ENCODE data around the gene HPF1. TPM values are rescaled to one million over a fixed set of nuclear protein-coding genes. Genes with fewer than 3 reads are reported as not detected.

HPF1 gene
- total and polyA plus RNA-seq, 2 of the 13 experiments (the other 11 are each of a cell fraction or from before 2014, with no cell fraction given), result 5.1 to 14.8 TPM

- TF ChIP-seq ARNT (IDR thresholded peaks at IDR 0.05) (no peak), DZIP1 (CRISPR knock-in tag; IDR thresholded peaks at IDR 0.05) (no peak), KLF15 (CRISPR knock-in tag; IDR thresholded peaks at IDR 0.05; ENCODE audit: borderline replicate concordance) (no peak), RFX1 (IDR thresholded peaks at IDR 0.05) (no peak), ZSCAN31 (CRISPR knock-in tag; IDR thresholded peaks at IDR 0.05; ENCODE audit: low read depth) (peak; percentile 77; the same call in 1 of the 2 replicates), POLR2AphosphoS5 (IDR thresholded peaks at IDR 0.05; ENCODE audit: low read depth, low read length) (peak; percentile 61), MED1 (CRISPR knock-in tag; IDR thresholded peaks at IDR 0.05) (peak; percentile 44), ZNF205 (CRISPR knock-in tag; IDR thresholded peaks at IDR 0.05) (peak; percentile 62; the same call in 1 of the 2 replicates), NFYC (CRISPR knock-in tag; IDR thresholded peaks at IDR 0.05) (0 out of 2 replicates have a peak, but pooled peaks have one; percentile 10), DBP (CRISPR knock-in tag; IDR thresholded peaks at IDR 0.05; ENCODE audit: not compliant biosample characterization) (no peak), ZSCAN29 (CRISPR knock-in tag; conservative IDR thresholded peaks at IDR 0.05) (no peak), U2AF1 (optimal IDR thresholded peaks at IDR 0.05; ENCODE audit: low read depth, low read length) (no peak), TGIF2 (CRISPR knock-in tag; IDR thresholded peaks at IDR 0.05) (no peak), SP5 (CRISPR knock-in tag; IDR thresholded peaks at IDR 0.05; ENCODE audit: borderline replicate concordance, low read depth) (peak; percentile 88; the same call in 1 of the 2 replicates), ZNF30 (CRISPR knock-in tag; IDR thresholded peaks at IDR 0.05) (no peak), ZBTB1 (CRISPR knock-in tag; IDR thresholded peaks at IDR 0.05; ENCODE audit: borderline replicate concordance) (no peak), ZMAT5 (CRISPR knock-in tag; IDR thresholded peaks at IDR 0.05; ENCODE audit: borderline replicate concordance, low read depth) (no peak), STAG1 (CRISPR knock-in tag; IDR thresholded peaks at IDR 0.05) (0 out of 2 replicates have a peak, but pooled peaks have one; percentile 4), ZNF556 (CRISPR knock-in tag; IDR thresholded peaks at IDR 0.05; ENCODE audit: borderline replicate concordance) (peak; percentile 53; the same call in 1 of the 2 replicates), AHR (CRISPR knock-in tag; IDR thresholded peaks at IDR 0.05) (0 out of 2 replicates have a peak, but pooled peaks have one; percentile 17), SRSF1 (optimal IDR thresholded peaks at IDR 0.05; ENCODE audit: low read depth, low read length) (no peak)
- TF ChIP-seq, protein P1, sequence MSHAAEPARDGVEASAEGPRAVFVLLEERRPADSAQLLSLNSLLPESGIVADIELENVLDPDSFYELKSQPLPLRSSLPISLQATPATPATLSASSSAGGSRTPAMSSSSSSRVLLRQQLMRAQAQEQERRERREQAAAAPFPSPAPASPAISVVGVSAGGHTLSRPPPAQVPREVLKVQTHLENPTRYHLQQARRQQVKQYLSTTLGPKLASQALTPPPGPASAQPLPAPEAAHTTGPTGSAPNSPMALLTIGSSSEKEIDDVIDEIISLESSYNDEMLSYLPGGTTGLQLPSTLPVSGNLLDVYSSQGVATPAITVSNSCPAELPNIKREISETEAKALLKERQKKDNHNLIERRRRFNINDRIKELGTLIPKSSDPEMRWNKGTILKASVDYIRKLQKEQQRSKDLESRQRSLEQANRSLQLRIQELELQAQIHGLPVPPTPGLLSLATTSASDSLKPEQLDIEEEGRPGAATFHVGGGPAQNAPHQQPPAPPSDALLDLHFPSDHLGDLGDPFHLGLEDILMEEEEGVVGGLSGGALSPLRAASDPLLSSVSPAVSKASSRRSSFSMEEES (CRISPR knock-in tag; IDR thresholded peaks at IDR 0.05), result peak; percentile 18; the same call in 1 of the 2 replicates
- TF ChIP-seq, protein P2, sequence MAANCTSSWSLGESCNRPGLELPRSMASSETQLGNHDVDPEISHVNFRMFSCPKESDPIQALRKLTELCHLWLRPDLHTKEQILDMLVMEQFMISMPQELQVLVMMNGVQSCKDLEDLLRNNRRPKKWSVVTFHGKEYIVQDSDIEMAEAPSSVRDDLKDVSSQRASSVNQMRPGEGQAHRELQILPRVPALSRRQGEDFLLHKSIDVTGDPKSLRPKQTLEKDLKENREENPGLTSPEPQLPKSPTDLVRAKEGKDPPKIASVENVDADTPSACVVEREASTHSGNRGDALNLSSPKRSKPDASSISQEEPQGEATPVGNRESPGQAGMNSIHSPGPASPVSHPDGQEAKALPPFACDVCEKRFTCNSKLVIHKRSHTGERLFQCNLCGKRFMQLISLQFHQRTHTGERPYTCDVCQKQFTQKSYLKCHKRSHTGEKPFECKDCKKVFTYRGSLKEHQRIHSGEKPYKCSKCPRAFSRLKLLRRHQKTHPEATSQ (CRISPR knock-in tag; IDR thresholded peaks at IDR 0.05; ENCODE audit: borderline replicate concordance), result no peak
- TF ChIP-seq, protein P3, sequence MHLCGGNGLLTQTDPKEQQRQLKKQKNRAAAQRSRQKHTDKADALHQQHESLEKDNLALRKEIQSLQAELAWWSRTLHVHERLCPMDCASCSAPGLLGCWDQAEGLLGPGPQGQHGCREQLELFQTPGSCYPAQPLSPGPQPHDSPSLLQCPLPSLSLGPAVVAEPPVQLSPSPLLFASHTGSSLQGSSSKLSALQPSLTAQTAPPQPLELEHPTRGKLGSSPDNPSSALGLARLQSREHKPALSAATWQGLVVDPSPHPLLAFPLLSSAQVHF (CRISPR knock-in tag; IDR thresholded peaks at IDR 0.05), result no peak
Observed at GRCh38 chr4:169757575-169758184, at the start of gene HPF1 (continued).

All from HepG2 (cell line).